Parathyroid adenoma (tissue), 2 donors: ENCODE measurements around the gene DNAJB1.
"Not testable (repeated sequence)": the region's sequence is repeated elsewhere in the genome, so short reads cannot be mapped to it uniquely, and the experiment has no call there.

Source experiments
- H2AFZ ChIP-seq: fragments of 300-600 bp; sonication (generic); one replicate; pipeline ENCODE4 v1.7.0; 2017; ENCODE audit warnings: antibody characterized with exemption, mild to moderate bottlenecking
- H3K27ac ChIP-seq: fragments of 300-600 bp; sonication (generic); one replicate; pipeline ENCODE4 v1.7.0; 2017
- H3K27me3 ChIP-seq: fragments of 300-600 bp; sonication (generic); one replicate; pipeline ENCODE4 v1.7.0; 2017; ENCODE audit warnings: low read length; ENCODE audit not compliant: control insufficient read depth, insufficient read depth
- H3K36me3 ChIP-seq: fragments of 300-600 bp; sonication (generic); one replicate; pipeline ENCODE4 v1.7.0; 2017; ENCODE audit warnings: low read length; ENCODE audit not compliant: control insufficient read depth, insufficient read depth
- H3K4me1 ChIP-seq: fragments of 300-600 bp; sonication (generic); one replicate; pipeline ENCODE4 v1.7.0; 2017; ENCODE audit warnings: control low read depth
- H3K4me2 ChIP-seq: fragments of 300-600 bp; sonication (generic); one replicate; pipeline ENCODE4 v1.7.0; 2017; ENCODE audit warnings: low read length
- H3K4me3 ChIP-seq: fragments of 300-600 bp; sonication (generic); one replicate; pipeline ENCODE4 v1.7.0; 2017; ENCODE audit warnings: low read depth, low read length
- H3K79me2 ChIP-seq: fragments of 300-600 bp; sonication (generic); one replicate; pipeline ENCODE4 v1.7.0; 2017; ENCODE audit warnings: control low read depth
- H3K9ac ChIP-seq: fragments of 300-600 bp; sonication (generic); one replicate; pipeline ENCODE4 v1.7.0; 2017; ENCODE audit warnings: mild to moderate bottlenecking
- H3K9me3 ChIP-seq: fragments of 300-600 bp; sonication (generic); one replicate; pipeline ENCODE4 v1.7.0; 2017; ENCODE audit warnings: low read length; ENCODE audit not compliant: control insufficient read depth
- CTCF ChIP-seq: fragments of 300-600 bp; sonication (generic); IDR thresholded peaks from one replicate; pipeline ENCODE4 v1.7.0; 2017; ENCODE audit warnings: antibody characterized with exemption, mild to moderate bottlenecking
- donor health status: primary hyperparathyroidism.

DNAJB1 gene

GRCh38 chr19:14507704-14508542 is 10.3 kb downstream of the DNAJB1 start:
- Histone ChIP-seq H3K9ac (no peak overlapping the region), H3K4me3 (no peak overlapping the region), H3K27ac (no peak overlapping the region), H3K4me1 (no peaks in the 10 kb centered on the region), H3K4me2 (no peak overlapping the region), H2AFZ (no peak overlapping the region), H3K36me3 (no peaks in the 10 kb centered on the region), H3K27me3 (no peaks in the 10 kb centered on the region), H3K79me2 (no peaks in the 10 kb centered on the region), H3K9me3 (no peaks in the 10 kb centered on the region)
- no peak for TF ChIP-seq CTCF

- Histone ChIP-seq H3K27ac (no peak overlapping the region), H3K27me3 (no peaks in the 10 kb centered on the region), H3K9me3 (no peaks in the 10 kb centered on the region), H3K4me3 (no peak overlapping the region), H3K4me2 (no peak overlapping the region), H3K36me3 (no peaks in the 10 kb centered on the region), H3K9ac (no peak overlapping the region), H3K4me1 (peaks cover 4% of the 10 kb centered on the region), H2AFZ (peak overlapping the region; percentile 29), H3K79me2 (no peaks in the 10 kb centered on the region)
- TF ChIP-seq CTCF = peak; percentile 60
These were observed 12.5 kb downstream of the DNAJB1 start for GRCh38 chr19:14505488-14506239.

- not testable (repeated sequence) for H2AFZ ChIP-seq, H3K4me1 ChIP-seq, H3K9me3 ChIP-seq, H3K27me3 ChIP-seq, H3K36me3 ChIP-seq, H3K4me3 ChIP-seq, H3K9ac ChIP-seq, H3K79me2 ChIP-seq, H3K4me2 ChIP-seq, H3K27ac ChIP-seq
These were observed 13.6 kb downstream of the DNAJB1 start for GRCh38 chr19:14504575-14504974.

GRCh38 chr19:14503285-14503684 is 14.9 kb downstream of the DNAJB1 start:
- Histone ChIP-seq H3K4me3 (no peak overlapping the region), H2AFZ (no peak overlapping the region)
- TF ChIP-seq CTCF = no peak

DNA sequence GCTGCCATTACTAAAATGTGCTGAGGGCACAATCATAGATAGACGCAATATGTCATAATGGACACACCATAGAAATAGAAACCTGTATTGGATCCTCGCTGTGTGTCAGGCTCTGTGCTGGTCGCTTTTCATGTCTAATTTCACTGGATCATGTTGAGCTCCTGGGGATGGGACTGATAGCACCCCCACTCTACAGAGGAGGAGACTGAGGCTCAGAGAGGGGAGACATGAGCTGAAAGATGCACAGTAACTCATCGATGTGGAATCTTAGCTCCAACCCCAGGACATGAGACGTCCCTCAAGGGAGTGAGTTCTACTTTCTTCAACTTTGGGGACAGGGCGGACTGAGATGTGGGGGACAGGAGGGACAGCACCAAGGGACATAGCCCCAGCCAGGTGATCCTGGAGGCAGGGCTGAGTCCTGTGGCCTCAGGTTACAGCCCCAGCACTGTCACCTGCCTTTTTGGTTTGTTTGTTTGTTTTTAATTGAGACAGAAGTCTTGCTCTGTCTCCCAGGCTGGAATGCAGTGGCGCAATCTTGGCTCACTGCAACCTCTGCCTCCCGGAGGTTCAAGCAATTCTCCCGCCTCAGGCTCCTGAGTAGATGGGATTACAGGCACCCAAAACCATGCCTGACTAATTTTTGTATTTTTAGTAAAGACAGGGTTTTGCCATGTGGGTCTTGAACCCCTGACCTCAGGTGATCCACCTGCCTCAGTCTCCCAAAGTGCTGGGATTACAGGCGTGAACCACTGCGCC is 15.7 kb downstream of the DNAJB1 start:
- peaks cover 5% of the 10 kb centered on the region for H3K4me1 ChIP-seq
- no peak overlapping the region for H3K4me3 ChIP-seq
- no peaks in the 10 kb centered on the region for H3K9me3 ChIP-seq
- TF ChIP-seq CTCF = no peak
- no peaks in the 10 kb centered on the region for H3K79me2 ChIP-seq
- H3K27ac ChIP-seq = no peak overlapping the region
- no peaks in the 10 kb centered on the region for H3K36me3 ChIP-seq
- no peak overlapping the region for H2AFZ ChIP-seq
- no peak overlapping the region for H3K4me2 ChIP-seq
- H3K9ac ChIP-seq = no peak overlapping the region
- no peaks in the 10 kb centered on the region for H3K27me3 ChIP-seq

More at GRCh38 chr19:14503285-14503684, 14.9 kb downstream of the DNAJB1 start:
- Histone ChIP-seq H3K9ac (no peak overlapping the region), H3K9me3 (no peaks in the 10 kb centered on the region), H3K4me2 (no peak overlapping the region), H3K4me1 (peaks cover 4% of the 10 kb centered on the region), H3K27me3 (no peaks in the 10 kb centered on the region), H3K27ac (no peak overlapping the region), H3K79me2 (no peaks in the 10 kb centered on the region), H3K36me3 (no peaks in the 10 kb centered on the region)
